Pancreas (tissue), 10 donors: ENCODE measurements around the gene SLC9A5. TPM values are rescaled to one million over a fixed set of nuclear protein-coding genes. Genes with fewer than 3 reads are reported as not detected.
A peak's percentile ranks its signal among the peaks of the same experiment; 100 is the strongest.

Experiments used
- ATAC-seq, 4 donors: fragments of 200-7000 bp; cut with Tn5 transposase; one replicate each; pipeline versions ENCODE4 v1.8.0 to v1.9.1; 2020; ENCODE audit warnings: mild to moderate bottlenecking in 4 of 4, moderate library complexity in 4 of 4
- DNase-seq, 6 donors: peaks; one replicate each; pipeline ENCODE4 v3.0.0-alpha.2; 2020
- FAIRE-seq: peaks from 2 replicates; lab custom pipeline; 2012; peaks lifted over from hg19 to GRCh38; lab: Jason Lieb, UNC
- H3K27ac ChIP-seq, 4 donors: fragments of 200-600 bp; sonication (generic); 1 replicate in 3 of 4; 2 replicates in 1 of 4; pipeline versions ENCODE4 v1.5.0 to v1.8.0; 2020
- H3K27me3 ChIP-seq, 4 donors: fragments of 200-600 bp; one replicate each; pipeline ENCODE4 v1.8.0; 2021
- H3K36me3 ChIP-seq, 3 donors: fragments of 200-600 bp; sonication (generic) in 1 of 3; one replicate each; pipeline versions ENCODE4 v1.5.0 to v1.8.0; 2020 to 2021
- H3K4me1 ChIP-seq, 3 donors: fragments of 200-600 bp; one replicate each; pipeline ENCODE4 v1.8.0; 2021
- H3K4me3 ChIP-seq, 4 donors: fragments of 200-600 bp; sonication (generic) in 2 of 4; one replicate each; pipeline versions ENCODE4 v1.5.0 to v1.8.0; 2020 to 2021
- H3K9me3 ChIP-seq, 4 donors: fragments of 200-600 bp; one replicate each; pipeline ENCODE4 v1.8.0; 2021
- CTCF ChIP-seq, 4 donors: fragments of 200-600 bp; sonication (generic) in 3 of 4; IDR thresholded peaks; one replicate each; pipeline versions ENCODE4 v1.5.0 to v1.8.0; 2021; ENCODE audit warnings: antibody characterized with exemption in 4 of 4
- WGBS, 2 donors: extraction: QIAGEN DNeasy Blood & Tissue Kit; methylation state at CpG; one replicate each; pipeline ENCODE4 v1.1.7; 2013; 5-methylcytosine and 5-hydroxymethylcytosine counted together
- intact Hi-C, 3 donors: fragments of 100-400 bp; cut with DNase I; formaldehyde crosslinking; loops; one replicate each; pipeline versions ENCODE4 v1.11.1 to v1.14.2; 2022
- polyA plus RNA-seq, 2 donors: library from polyadenylated mRNA; stranded (reverse); fragments of 200-250 nt; gene quantifications; one replicate each; pipeline ENCODE4 v1.2.3, GENCODE V29; 2013
- total RNA-seq, 6 donors: library from RNA; stranded (reverse); fragmentation: NEBNext Ultra II Directional in 4 of 6; extraction: Animal tissue kit (Norgen Biotek cat#: 25700) in 4 of 6; gene quantifications; one replicate each; pipeline versions ENCODE4 v1.2.1 to v1.2.4, GENCODE V29; 2021 to 2023
- donor health status: healthy with polysubstance abuse.
- donor health status: DM: no; HTN: no; CAD: no; lungs with moderate emphysema.
- donor health status: DM: no; HTN: no; CAD: no.
- donor health status: control.
- donor health status: control.
- donor health status: Bipolar disorder and iron deficiency.
- donor health status: DM: yes; HTN: yes; CAD: no.
- donor health status: DM: no; HTN: no; CAD: no.
- donor health status: DM: no; HTN: no; CAD: no.
- donor health status: DM: yes; HTN: yes; CAD: no.

The SLC9A5 gene
- total and polyA plus RNA-seq, 8 donors, result 0.22 to 1.5 (median 0.56) TPM

GRCh38 chr16:67209565-67209964 lies 39.2 kb upstream of the SLC9A5 start:
- DNase-seq (no peak), FAIRE-seq (no peak), ATAC-seq (no peak)
- Histone ChIP-seq H3K4me3 (no peak overlapping the region), H3K4me1 (peaks cover 16 to 19% (median 18%) of the 10 kb centered on the region in 3 donors), H3K9me3 (no peaks in the 10 kb centered on the region), H3K27me3 (no peaks in the 10 kb centered on the region), H3K27ac (no peak overlapping the region), H3K36me3 (no peaks in the 10 kb centered on the region)
- intact Hi-C loops, result no loop called here
- 84 to 86% methylated on average over 6 to 8 of the region's 8 CpGs for WGBS, 2 donors
- no peak for TF ChIP-seq CTCF (IDR thresholded peaks at IDR 0.05)

GRCh38 chr16:67210069-67210937 lies 38.5 kb upstream of the SLC9A5 start:
- H3K27me3 ChIP-seq, result no peaks in the 10 kb centered on the region
- no peak overlapping the region for H3K4me3 ChIP-seq
- H3K36me3 ChIP-seq, result no peaks in the 10 kb centered on the region
- FAIRE-seq (no peak), DNase-seq (peak in 1 of 6 donors; percentile 43), ATAC-seq (no peak)
- intact Hi-C loops, result no loop called here
- no peak for TF ChIP-seq CTCF (IDR thresholded peaks at IDR 0.05)
- H3K27ac ChIP-seq, result no peak overlapping the region
- H3K4me1 ChIP-seq, result peaks cover 20 to 23% (median 23%) of the 10 kb centered on the region in 3 donors
- 87% methylated on average over 24 to 25 of the region's 25 CpGs for WGBS, 2 donors
- H3K9me3 ChIP-seq, result no peaks in the 10 kb centered on the region

GRCh38 chr16:67211674-67212073 lies 37.1 kb upstream of the SLC9A5 start:
- H3K27ac ChIP-seq, result no peak overlapping the region
- no peaks in the 10 kb centered on the region for H3K27me3 ChIP-seq
- DNase-seq (no peak), ATAC-seq (no peak), FAIRE-seq (no peak)
- H3K9me3 ChIP-seq, result no peaks in the 10 kb centered on the region
- H3K4me1 ChIP-seq, result peaks cover 20 to 23% (median 23%) of the 10 kb centered on the region in 3 donors
- no peak for TF ChIP-seq CTCF (IDR thresholded peaks at IDR 0.05)
- H3K36me3 ChIP-seq, result no peaks in the 10 kb centered on the region
- H3K4me3 ChIP-seq, result no peak overlapping the region
- whole genome bisulfite sequencing, 2 donors, result 85 to 87% methylated on average over 7 of the region's 7 CpGs
- intact Hi-C loops, result no loop called here

- H3K36me3 ChIP-seq, result no peaks in the 10 kb centered on the region
- intact Hi-C loops, result no loop called here
- ATAC-seq, result no peak
- no peak for FAIRE-seq
- no peak overlapping the region for H3K4me3 ChIP-seq
- no peaks in the 10 kb centered on the region for H3K9me3 ChIP-seq
- DNase-seq, result no peak
- peaks cover 20 to 23% (median 23%) of the 10 kb centered on the region in 3 donors for H3K4me1 ChIP-seq
- H3K27ac ChIP-seq, result peak overlapping the region in 2 of 4 donors; percentile 13 to 69
- TF ChIP-seq CTCF (IDR thresholded peaks at IDR 0.05), result no peak
- no peaks in the 10 kb centered on the region for H3K27me3 ChIP-seq
Observed at GRCh38 chr16:67212766-67213165, 36.0 kb upstream of the SLC9A5 start.
